Ureter (tissue), 1 donor: ENCODE data around the gene EIF6. TPM values are rescaled to one million over a fixed set of nuclear protein-coding genes. Genes with fewer than 3 reads are reported as not detected.
"Not testable (repeated sequence)": the region's sequence is repeated elsewhere in the genome, so short reads cannot be mapped to it uniquely, and the experiment has no call there.

Source experiments
- DNase-seq: peaks from one replicate; pipeline ENCODE4 v3.0.0-alpha.2; 2020; ENCODE audit warnings: low spot score
- total RNA-seq: library from RNA; stranded (reverse); gene quantifications from one replicate; pipeline ENCODE4 v1.2.4, GENCODE V29; 2023
- donor health status: DM: yes; HTN: yes; CAD: no.

The EIF6 gene
- 191 TPM for total RNA-seq

DNA sequence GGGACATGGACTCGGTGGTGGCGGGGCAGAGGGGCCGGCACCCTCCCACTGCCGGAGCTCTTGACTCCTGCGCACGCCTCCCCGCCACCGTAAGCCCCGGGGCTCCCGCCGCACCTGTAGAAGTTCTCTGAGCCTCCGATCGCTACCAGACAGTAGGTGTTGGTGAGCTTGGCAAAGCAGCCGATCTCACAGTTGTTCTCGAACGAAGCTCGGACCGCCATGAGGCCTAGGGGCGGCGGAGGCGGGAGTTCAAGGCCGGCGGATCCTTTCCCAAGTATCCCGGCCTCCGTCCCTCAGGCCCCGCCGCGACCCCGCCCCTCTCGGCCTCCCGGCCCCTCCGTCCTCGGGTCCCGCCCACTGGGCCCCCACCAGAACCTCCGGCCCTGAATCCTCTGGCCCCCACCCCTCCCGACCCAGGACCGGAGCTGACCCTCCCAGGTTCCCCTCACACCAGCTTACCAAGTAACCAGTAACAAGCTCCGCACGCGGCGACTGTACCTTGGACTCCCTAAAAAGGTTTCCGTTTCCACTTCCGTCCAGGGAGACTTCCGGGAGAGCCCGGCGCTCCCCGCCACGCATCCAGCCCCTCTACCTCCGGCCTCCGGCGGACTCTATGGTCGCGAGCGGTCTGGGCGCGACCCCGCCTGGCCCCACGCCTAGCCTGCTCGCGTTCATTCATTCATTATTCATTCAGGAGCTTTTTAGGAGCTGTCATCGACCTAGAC is at the start of gene EIF6:
Gene EIF6, minus strand, starts transcription at position 506 of the 725 bp plus-strand sequence. Its CDS starts 285 bp downstream, at position 221.
- DNase-seq, result peak; percentile 84

DNA sequence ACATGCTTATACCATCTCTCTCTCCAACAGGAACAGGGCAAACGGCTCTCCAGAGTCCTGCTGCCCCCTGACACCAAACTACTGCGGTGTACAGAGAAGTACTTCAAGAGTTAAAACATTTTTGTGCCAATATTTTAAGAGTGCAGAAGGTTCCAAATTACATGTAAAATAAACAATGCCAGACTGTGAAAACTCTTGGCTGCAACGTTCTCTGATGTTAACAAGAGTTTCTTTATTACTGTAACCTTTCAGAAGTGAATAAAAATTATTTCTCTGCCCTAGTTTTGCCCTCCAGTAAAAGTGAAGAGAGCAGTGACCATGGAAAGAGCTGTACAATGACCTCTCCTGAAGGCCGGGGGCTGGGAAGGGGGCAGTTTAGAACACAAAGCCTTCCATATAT is 49.0 kb upstream of the EIF6 start:
- DNase-seq, result no peak

DNA sequence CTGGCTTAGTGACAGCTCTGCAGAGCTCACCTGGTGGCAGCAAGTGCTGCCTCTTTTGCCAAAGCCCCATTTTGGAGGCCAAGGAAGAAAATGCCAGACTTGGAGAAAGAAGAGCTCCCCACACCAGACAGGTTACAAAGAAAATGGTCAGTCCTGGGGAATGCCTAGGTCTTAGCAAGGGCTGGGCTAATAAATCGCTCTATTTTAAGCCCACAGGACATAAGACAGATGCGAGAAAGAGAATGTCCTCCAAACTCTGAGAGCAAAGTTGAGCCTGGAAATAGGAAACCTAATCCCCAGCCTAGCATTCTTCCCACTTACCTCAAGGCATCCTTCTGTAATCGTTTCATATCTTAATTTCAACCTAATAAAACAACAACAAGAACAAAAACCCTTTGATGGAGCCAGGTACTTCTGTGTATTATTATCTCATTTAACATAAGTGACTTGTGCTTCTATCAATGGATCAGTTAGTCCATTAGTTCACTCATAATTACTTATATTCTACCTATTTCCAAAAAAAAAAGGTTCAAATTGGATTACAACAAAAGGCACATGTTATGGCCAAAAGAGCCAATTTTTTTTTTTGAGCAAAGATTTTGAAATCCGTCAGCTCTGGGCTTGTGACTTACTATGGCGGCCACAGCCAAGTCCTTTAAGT is 48.1 kb upstream of the EIF6 start:
- no peak for DNase-seq

GRCh38 chr20:35329435-35330139 is 45.0 kb upstream of the EIF6 start:
- no peak for DNase-seq

GRCh38 chr20:35328689-35329088 is 44.1 kb upstream of the EIF6 start:
- DNase-seq, result no peak

DNA sequence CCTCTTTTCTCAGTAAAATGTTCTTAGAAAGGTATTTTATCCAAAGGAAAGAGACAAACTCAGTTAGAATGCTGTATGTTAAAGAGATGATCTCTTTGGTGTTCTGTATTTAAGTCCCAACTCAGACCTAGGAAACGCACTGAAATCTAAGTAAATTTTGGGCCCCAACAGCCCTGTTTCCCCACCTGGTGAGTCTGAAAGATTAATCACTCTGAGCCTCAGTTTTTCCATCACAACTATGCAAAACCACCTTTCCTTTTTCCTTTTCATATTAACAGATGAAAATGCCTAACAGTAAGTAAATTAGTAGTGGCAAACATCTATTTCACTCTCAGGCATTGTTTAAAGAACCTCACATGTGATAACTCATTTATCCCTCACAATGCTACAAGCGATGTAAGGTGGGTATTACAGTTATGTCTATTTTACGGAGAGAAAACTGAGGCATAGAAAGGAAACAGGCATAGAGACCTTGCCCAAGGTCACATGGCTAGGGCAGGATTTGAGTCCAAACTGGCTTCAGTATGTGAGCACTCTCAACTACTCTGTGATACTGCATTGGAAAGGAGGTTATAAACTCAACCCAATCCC is 43.6 kb upstream of the EIF6 start:
- DNase-seq, result no peak

GRCh38 chr20:35327074-35327976 is 42.8 kb upstream of the EIF6 start:
- no peak for DNase-seq

- no peak for DNase-seq
These were observed 42.1 kb upstream of the EIF6 start for GRCh38 chr20:35326740-35327073.

DNA sequence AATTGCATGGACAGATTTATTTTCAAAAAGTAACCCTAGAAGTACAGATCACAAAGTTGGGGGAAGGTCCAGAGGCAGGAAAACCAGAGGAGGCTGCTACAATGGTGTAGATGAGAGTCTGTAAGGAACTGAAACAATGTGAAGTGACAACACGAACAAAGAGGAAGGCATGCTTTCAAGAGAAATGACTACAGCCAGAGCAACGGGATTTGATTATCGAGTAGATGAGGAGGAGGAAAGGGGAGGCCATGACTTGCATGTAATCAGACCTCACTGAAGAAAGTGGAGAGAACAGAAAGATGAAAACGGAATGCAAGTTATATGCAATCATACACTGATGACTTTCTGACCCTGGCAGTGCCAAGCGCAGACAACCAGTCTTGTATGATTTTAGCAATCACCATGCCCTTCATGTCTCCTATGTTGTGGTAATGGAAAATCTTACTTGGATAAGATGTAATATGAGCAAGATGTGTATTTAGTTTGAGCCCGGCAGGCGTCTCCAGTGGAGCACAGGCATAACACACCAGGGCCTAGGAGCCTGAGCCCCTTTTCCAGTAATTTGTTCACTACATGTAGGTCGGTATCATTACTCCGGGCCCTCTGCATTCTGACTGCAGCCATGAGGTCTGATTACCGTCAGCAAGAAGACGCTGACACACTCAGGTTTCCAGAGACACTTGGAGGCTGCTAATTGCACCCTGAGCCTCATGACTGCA is 41.6 kb upstream of the EIF6 start:
- DNase-seq, result no peak

DNA sequence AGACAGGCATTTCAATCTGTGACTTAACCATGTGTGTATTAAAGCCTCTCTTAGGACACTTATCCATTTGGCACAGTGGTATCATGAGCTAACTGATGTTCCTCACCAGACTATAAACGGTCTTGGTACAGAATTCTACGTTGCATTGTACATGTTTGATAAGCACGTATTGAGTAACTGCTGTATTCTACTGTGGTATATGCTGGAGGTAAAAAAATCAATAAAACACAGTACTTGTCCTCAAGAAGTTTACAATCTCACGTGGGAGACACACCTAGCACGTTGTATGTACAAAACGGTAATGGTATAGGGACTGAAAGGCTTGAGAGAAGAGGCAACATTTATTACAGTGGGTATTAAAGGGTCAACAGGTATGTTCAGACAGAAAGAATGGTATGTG is 40.8 kb upstream of the EIF6 start:
- no peak for DNase-seq

- no peak for DNase-seq
These were observed 36.0 kb upstream of the EIF6 start for GRCh38 chr20:35320396-35321126.

- no peak for DNase-seq
These were observed 35.3 kb upstream of the EIF6 start for GRCh38 chr20:35319871-35320197.

DNA sequence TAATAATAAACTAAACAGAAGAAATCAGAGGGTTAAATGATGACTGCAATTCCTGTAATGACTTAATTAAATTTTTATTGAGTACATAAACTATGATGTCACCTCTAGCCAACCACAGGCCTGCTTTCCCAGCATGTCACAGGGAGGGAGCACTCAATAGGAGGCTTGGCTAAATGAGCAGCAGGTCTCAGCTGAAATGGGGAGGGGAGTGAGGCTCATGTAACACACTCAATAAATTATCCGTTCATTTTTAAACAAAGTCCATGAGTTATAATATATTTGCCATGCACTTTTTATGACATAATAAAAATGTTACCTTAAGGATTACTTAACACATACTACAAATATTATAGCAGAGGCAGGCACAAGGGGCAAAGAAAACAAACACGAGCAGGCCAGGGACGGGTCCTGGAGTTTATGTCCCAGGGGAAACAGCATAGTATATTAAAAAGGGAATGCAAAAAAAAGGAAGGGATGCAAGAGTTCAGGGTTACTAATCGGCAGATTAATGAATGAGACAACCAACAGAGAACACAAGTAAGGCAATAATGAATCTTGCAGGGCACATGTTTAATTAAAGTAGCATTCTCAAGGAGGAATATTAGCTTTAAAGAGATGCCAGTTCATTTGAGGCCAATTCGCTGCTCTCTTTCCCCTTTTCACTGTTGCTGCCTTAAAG is 34.8 kb upstream of the EIF6 start:
- DNase-seq, result no peak

DNA sequence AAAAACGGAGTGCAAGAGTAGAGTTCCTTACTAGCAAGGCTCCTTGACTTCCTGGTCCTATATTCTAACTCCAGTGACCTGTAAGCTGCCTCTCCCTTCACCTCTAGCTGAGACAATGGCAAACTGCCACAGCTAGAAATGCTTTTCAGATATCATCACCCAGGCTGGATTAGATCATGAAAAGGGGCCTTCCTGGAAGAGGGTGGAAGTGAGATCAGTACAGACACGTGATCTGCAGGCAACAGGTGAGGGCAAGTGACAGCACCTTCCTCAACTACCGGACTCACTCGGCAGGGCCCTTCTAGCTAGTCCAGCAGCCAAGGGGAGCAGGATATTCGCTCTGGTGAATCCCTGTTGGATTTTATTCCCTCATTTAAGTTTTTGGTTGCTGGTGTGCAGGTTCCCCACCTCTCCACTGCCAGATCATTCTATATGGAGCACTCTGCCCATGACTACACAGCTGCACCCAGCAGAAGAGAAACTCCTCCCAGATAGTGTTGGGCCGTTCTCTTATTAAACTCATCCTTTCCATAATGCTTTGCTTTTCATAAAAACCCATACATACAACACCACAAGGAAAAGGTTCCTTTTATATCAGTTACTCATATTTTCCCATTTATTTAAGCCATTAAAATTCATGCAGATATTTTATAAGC is 34.1 kb upstream of the EIF6 start:
- DNase-seq, result peak; percentile 80

DNA sequence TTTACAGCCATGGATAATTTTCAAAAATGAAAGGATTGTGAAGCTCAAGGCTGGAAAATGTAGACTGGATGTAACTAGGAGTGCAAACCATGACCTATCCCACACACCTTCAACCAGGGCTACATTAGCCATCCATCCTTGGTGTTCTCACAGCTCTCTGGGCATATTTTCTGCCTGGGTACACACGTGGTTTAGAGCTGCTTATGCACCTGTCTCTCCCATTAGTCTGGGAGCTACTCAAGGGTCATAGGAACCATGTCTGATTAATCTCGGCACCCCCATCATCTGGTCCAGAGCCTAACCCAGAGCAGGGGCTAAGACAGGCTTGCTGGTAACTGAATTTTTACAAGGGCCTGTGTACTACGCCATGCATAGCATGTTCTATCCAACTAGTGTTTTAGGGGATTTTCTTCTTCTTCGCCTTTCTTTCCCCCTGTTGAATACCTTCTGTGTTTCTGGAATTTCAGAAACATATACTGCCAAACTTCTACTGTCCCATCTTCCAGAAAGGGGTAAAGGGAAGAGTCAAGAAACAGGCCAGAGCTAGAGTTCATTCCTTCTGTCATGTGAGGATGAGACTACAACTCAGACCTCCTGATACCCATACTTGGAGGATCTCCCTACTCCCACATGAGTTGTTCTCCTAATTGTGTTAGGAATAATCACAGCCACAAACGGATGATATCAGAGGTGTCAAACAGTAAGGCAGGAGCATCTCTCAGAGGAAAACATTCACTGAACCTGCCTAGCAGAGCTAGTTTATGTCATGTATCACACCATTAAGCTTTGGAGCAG is 33.0 kb upstream of the EIF6 start:
- no peak for DNase-seq

- DNase-seq, result no peak
These were observed 31.5 kb upstream of the EIF6 start for GRCh38 chr20:35316086-35316485.

GRCh38 chr20:35315632-35316020 is 31.1 kb upstream of the EIF6 start:
- not testable (repeated sequence) for DNase-seq
